Activated CD8-positive, alpha-beta T cell treated with anti-CD3 and anti-CD28 coated beads, Interleukin-2, amount 10 ng/mL, durations not matched to agents 7 days and 5 days (primary cell): Measurements from ENCODE around the gene PRDX4. TPM values are rescaled to one million over a fixed set of nuclear protein-coding genes. Genes with fewer than 3 reads are reported as not detected.

Experiments used
- ATAC-seq: fragments of 150-1000 bp; cut with Tn5 transposase; one replicate; pipeline ENCODE4 v1.10.0; 2021; ENCODE audit warnings: moderate library complexity
- CTCF ChIA-PET: fragments of 350-600 bp; sonication (Branson Sonifier 250); formaldehyde crosslinking; loops from one replicate; lab custom pipeline; 2021; ENCODE audit warnings: antibody characterized with exemption; lab: Charles Lee
- POLR2A ChIA-PET: fragments of 350-600 bp; sonication (Branson Sonifier 250); formaldehyde crosslinking; loops from one replicate; lab custom pipeline; 2021; ENCODE audit warnings: antibody characterized with exemption; lab: Charles Lee
- DNase-seq: peaks from one replicate; pipeline ENCODE4 v3.0.0-alpha.2; 2020
- H3K27ac Mint-ChIP-seq: one replicate; pipeline ENCODE4 v1.8.0; 2021; ENCODE audit warnings: mild to moderate bottlenecking, mixed read lengths
- H3K27me3 Mint-ChIP-seq: one replicate; pipeline ENCODE4 v1.8.0; 2021; ENCODE audit warnings: low read depth, mixed read lengths
- H3K36me3 Mint-ChIP-seq: one replicate; pipeline ENCODE4 v1.8.0; 2021; ENCODE audit warnings: low read depth, mixed read lengths
- H3K4me1 Mint-ChIP-seq: one replicate; pipeline ENCODE4 v1.8.0; 2021; ENCODE audit warnings: low read depth, mixed read lengths
- H3K4me3 Mint-ChIP-seq: one replicate; pipeline ENCODE4 v1.8.0; 2021; ENCODE audit warnings: mild to moderate bottlenecking, mixed read lengths
- H3K9me3 Mint-ChIP-seq: one replicate; pipeline ENCODE4 v1.8.0; 2022; ENCODE audit warnings: mixed read lengths; ENCODE audit not compliant: insufficient read depth
- total RNA-seq, 2 experiments: library from RNA; stranded (reverse); gene quantifications; one replicate each; pipeline ENCODE4 v1.2.3, GENCODE V29; 2021

PRDX4 gene
- total RNA-seq, 2 experiments from 2014 or later: 29.3 to 32.3 TPM

GRCh38 chrX:23732704-23733103 is 65.4 kb downstream of the PRDX4 start:
- Mint-ChIP-seq H3K4me1 (peaks cover 15% of the 10 kb centered on the region), H3K36me3 (peaks cover 34% of the 10 kb centered on the region), H3K4me3 (no peak overlapping the region), H3K27ac (peak overlapping the region; percentile 20), H3K27me3 (no peaks in the 10 kb centered on the region), H3K9me3 (no peaks in the 10 kb centered on the region)
- ATAC-seq (peak; percentile 53), DNase-seq (no peak)
- ChIA-PET POLR2A (interaction anchor here (1.3 kb wide), 1 partner anchor 50 kb away, joined by 4 read pairs; the partner anchor contains the start of gene SAT1), CTCF (interaction anchor here (1.1 kb wide), 1 partner anchor 169 kb away, joined by 3 read pairs; no protein-coding TSS in a partner anchor)

Other genes with a start within 250 kb of the PRDX4 start
- gene ACOT9, start 75.8 kb downstream of the PRDX4 start, total RNA-seq: 10 to 100 TPM; 23.5 to 29.0 TPM
- 10 to 100 TPM; 83.4 to 87.5 TPM for gene SAT1, start 115.7 kb downstream of the PRDX4 start, total RNA-seq
- 10 to 100 TPM; 28.3 to 33.1 TPM for gene APOO, start 240.4 kb downstream of the PRDX4 start, total RNA-seq
- under 1 TPM; 0.21 to 0.31 TPM for gene CXorf58, start 240.5 kb downstream of the PRDX4 start, total RNA-seq